Measurements from ENCODE around the gene CHST8.

Gene CHST8

GRCh38 chr19:33673996-33674625 is 52.4 kb downstream of the CHST8 start:
- no peak for DNase-seq (ENCODE audit: low read depth)

- no peak for DNase-seq (ENCODE audit: low read depth)
Observed at GRCh38 chr19:33674626-33675367, 53.0 kb downstream of the CHST8 start.

- no peak for DNase-seq (ENCODE audit: low read depth)
Observed at GRCh38 chr19:33675501-33676124, 53.9 kb downstream of the CHST8 start.

GRCh38 chr19:33676999-33677665 is 55.4 kb downstream of the CHST8 start:
- no peak for DNase-seq (ENCODE audit: low read depth)

- no peak for DNase-seq (ENCODE audit: low read depth)
Observed at GRCh38 chr19:33677745-33678426, 56.1 kb downstream of the CHST8 start.

GRCh38 chr19:33678796-33679585 is 57.2 kb downstream of the CHST8 start:
- DNase-seq (ENCODE audit: low read depth) = no peak

GRCh38 chr19:33679696-33680095 is 57.9 kb downstream of the CHST8 start:
- no peak for DNase-seq (ENCODE audit: low read depth)

GRCh38 chr19:33681081-33681680 is 59.4 kb downstream of the CHST8 start:
- no peak for DNase-seq (ENCODE audit: low read depth)

- no peak for DNase-seq (ENCODE audit: low read depth)
Observed at GRCh38 chr19:33683881-33684537, 62.3 kb downstream of the CHST8 start.

- DNase-seq (ENCODE audit: low read depth) = no peak
Observed at GRCh38 chr19:33684538-33685232, 62.9 kb downstream of the CHST8 start.

- no peak for DNase-seq (ENCODE audit: low read depth)
Observed at GRCh38 chr19:33685541-33685940, 63.8 kb downstream of the CHST8 start.

GRCh38 chr19:33686262-33686661 is 64.5 kb downstream of the CHST8 start:
- DNase-seq (ENCODE audit: low read depth) = no peak

- DNase-seq (ENCODE audit: low read depth) = no peak
Observed at GRCh38 chr19:33686687-33687480, 65.1 kb downstream of the CHST8 start.

GRCh38 chr19:33687481-33688170 is 65.9 kb downstream of the CHST8 start:
- no peak for DNase-seq (ENCODE audit: low read depth)

GRCh38 chr19:33688171-33688992 is 66.6 kb downstream of the CHST8 start:
- DNase-seq (ENCODE audit: low read depth) = no peak

- DNase-seq (ENCODE audit: low read depth) = no peak
Observed at GRCh38 chr19:33689138-33689746, 67.5 kb downstream of the CHST8 start.

- DNase-seq (ENCODE audit: low read depth) = no peak
Observed at GRCh38 chr19:33689868-33690267, 68.1 kb downstream of the CHST8 start.
